HepG2 (cell line): ENCODE measurements around the gene PPP1CA.
A peak's percentile ranks its signal among the peaks of the same experiment; 100 is the strongest.

Source experiments
- FOXM1 ChIP-seq: sonication (generic); formaldehyde crosslinking; IDR thresholded peaks from 2 replicates; pipeline ENCODE4 v1.5.0; 2020; ENCODE audit warnings: missing genetic modification reagents
- MEIS2 ChIP-seq: sonication (generic); formaldehyde crosslinking; IDR thresholded peaks from 2 replicates; pipeline ENCODE4 v1.9.0; 2021; ENCODE audit warnings: mild to moderate bottlenecking, missing genetic modification reagents
- PHF5A ChIP-seq: IDR thresholded peaks from one replicate; pipeline ENCODE4 v1.6.1; 2018; ENCODE audit warnings: low read depth, missing genetic modification reagents; ENCODE audit not compliant: unreplicated experiment
- REST ChIP-seq, 2 experiments: IDR thresholded peaks; 2 replicates each; pipeline ENCODE4 v1.6.1; 2011 to 2012; ENCODE audit warnings: low read length in 2 of 2, borderline replicate concordance in 1 of 2, low read depth in 1 of 2, mild to moderate bottlenecking in 1 of 2, moderate library complexity in 1 of 2
- SMARCC2 ChIP-seq: fragments of 450-650 bp; IDR thresholded peaks from 2 replicates; pipeline ENCODE4 v1.6.1; 2017; ENCODE audit warnings: antibody characterized with exemption, mild to moderate bottlenecking
- SRF ChIP-seq: IDR thresholded peaks from 2 replicates; pipeline ENCODE4 v1.6.1; 2011; ENCODE audit warnings: mild to moderate bottlenecking, low read depth, low read length, moderate library complexity

GRCh38 chr11:67428052-67429001 is 26.7 kb upstream of the PPP1CA start, which contains the start of gene RPS6KB2:
- TF ChIP-seq SRF = peak; percentile 85
- TF ChIP-seq REST (IDR thresholded peaks at IDR 0.05; ENCODE audit: borderline replicate concordance in 1 of 2, low read depth in 1 of 2, low read length in 2 of 2) = no peak
- peak; percentile 39 for TF ChIP-seq PHF5A (CRISPR knock-in tag)
- TF ChIP-seq FOXM1 (CRISPR knock-in tag) = no peak
- TF ChIP-seq MEIS2 (CRISPR knock-in tag) = peak; percentile 94
- no peak for TF ChIP-seq SMARCC2
